ENCODE measurements around the gene CYP1A1.
"Not testable (repeated sequence)": the region's sequence is repeated elsewhere in the genome, so short reads cannot be mapped to it uniquely, and the experiment has no call there.

CYP1A1 gene

DNA sequence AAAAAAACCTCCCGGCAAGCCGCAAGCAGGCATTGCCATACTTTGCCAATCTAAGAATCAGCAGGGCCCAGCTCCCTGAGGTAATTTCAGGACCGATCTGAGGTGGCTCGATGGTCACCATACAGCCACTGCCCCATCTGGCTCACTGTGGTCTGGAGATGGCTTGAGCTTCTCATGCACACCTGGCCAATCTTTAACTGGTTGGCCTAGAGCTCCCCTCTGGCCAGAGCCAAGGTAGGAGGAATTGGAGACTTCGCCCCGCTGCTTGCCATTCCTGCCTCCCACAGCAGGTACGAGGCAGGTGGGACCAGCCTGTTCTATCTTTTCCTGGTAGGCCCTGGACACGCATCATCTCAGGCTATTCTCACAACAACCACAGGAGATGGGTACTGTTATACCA, 33.4 kb upstream of the CYP1A1 start:
- TF ChIP-seq POLR2AphosphoS5 (IDR thresholded peaks at IDR 0.05; ENCODE audit: low read depth, low read length) (no peak), TAF1 (IDR thresholded peaks at IDR 0.05; ENCODE audit: borderline replicate concordance, low read depth, low read length) (no peak), POLR2A (IDR thresholded peaks at IDR 0.05; ENCODE audit: low read depth, low read length) (no peak)
- DNase-seq (ENCODE audit: insufficient read length) (no peak), FAIRE-seq (no peak)

DNA sequence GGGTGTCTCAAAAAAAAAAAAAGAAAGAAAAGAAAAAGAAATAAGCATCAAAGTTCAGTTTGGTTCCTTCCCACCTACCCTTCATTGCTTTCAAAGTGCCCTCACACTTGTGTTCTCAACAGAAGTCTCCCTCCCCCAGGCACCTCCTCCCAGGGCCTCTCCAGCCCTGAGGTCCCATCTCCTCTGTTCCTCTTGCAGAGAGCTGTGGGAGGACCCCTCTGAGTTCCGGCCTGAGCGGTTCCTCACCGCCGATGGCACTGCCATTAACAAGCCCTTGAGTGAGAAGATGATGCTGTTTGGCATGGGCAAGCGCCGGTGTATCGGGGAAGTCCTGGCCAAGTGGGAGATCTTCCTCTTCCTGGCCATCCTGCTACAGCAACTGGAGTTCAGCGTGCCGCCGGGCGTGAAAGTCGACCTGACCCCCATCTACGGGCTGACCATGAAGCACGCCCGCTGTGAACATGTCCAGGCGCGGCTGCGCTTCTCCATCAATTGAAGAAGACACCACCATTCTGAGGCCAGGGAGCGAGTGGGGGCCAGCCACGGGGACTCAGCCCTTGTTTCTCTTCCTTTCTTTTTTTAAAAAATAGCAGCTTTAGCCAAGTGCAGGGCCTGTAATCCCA, 29.4 kb upstream of the CYP1A1 start:
- no peak for FAIRE-seq
- DNase-seq (ENCODE audit: insufficient read length) = no peak
- TF ChIP-seq POLR2A (IDR thresholded peaks at IDR 0.05; ENCODE audit: low read depth, low read length) = no peak
- TF ChIP-seq TAF1 (IDR thresholded peaks at IDR 0.05; ENCODE audit: borderline replicate concordance, low read depth, low read length) = no peak
- TF ChIP-seq POLR2AphosphoS5 (IDR thresholded peaks at IDR 0.05; ENCODE audit: low read depth, low read length) = no peak

- peak; percentile 5 for FAIRE-seq
- TF ChIP-seq TAF1 (IDR thresholded peaks at IDR 0.05; ENCODE audit: borderline replicate concordance, low read depth, low read length) (no peak), POLR2AphosphoS5 (IDR thresholded peaks at IDR 0.05; ENCODE audit: low read depth, low read length) (no peak), POLR2A (IDR thresholded peaks at IDR 0.05; ENCODE audit: low read depth, low read length) (no peak)
- no peak for DNase-seq (ENCODE audit: insufficient read length)
These were observed 27.2 kb upstream of the CYP1A1 start for GRCh38 chr15:74752531-74752930.

DNA sequence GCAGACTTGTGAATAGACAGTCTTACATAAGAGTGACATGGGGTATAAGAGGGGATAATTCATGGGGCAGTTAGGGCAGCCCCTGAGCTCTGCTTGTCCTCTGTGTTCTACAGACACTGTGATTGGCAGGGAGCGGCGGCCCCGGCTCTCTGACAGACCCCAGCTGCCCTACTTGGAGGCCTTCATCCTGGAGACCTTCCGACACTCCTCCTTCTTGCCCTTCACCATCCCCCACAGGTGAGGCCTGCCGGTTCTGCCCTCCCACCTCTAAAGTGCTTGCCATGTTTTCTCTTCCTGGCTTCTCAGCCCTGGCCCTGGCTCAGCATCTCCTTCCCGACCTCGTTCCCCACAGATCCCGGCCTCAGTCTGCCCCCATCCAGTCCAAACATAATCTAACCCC, 26.7 kb upstream of the CYP1A1 start:
- TF ChIP-seq POLR2A (IDR thresholded peaks at IDR 0.05; ENCODE audit: low read depth, low read length) = no peak
- TF ChIP-seq POLR2AphosphoS5 (IDR thresholded peaks at IDR 0.05; ENCODE audit: low read depth, low read length) = no peak
- TF ChIP-seq TAF1 (IDR thresholded peaks at IDR 0.05; ENCODE audit: borderline replicate concordance, low read depth, low read length) = no peak
- FAIRE-seq (no peak), DNase-seq (ENCODE audit: insufficient read length) (no peak)

GRCh38 chr15:74750751-74751150, 25.4 kb upstream of the CYP1A1 start:
- FAIRE-seq = no peak
- TF ChIP-seq POLR2A (IDR thresholded peaks at IDR 0.05; ENCODE audit: low read depth, low read length) = no peak
- DNase-seq (ENCODE audit: insufficient read length) = no peak

- FAIRE-seq (no peak), DNase-seq (ENCODE audit: insufficient read length) (no peak)
- no peak for TF ChIP-seq POLR2A (IDR thresholded peaks at IDR 0.05; ENCODE audit: low read depth, low read length)
- no peak for TF ChIP-seq POLR2AphosphoS5 (IDR thresholded peaks at IDR 0.05; ENCODE audit: low read depth, low read length)
- TF ChIP-seq TAF1 (IDR thresholded peaks at IDR 0.05; ENCODE audit: borderline replicate concordance, low read depth, low read length) = no peak
These were observed 24.5 kb upstream of the CYP1A1 start for GRCh38 chr15:74749832-74750231.

- DNase-seq (ENCODE audit: insufficient read length) (no peak), FAIRE-seq (no peak)
- TF ChIP-seq POLR2AphosphoS5 (IDR thresholded peaks at IDR 0.05; ENCODE audit: low read depth, low read length) = no peak
- TF ChIP-seq POLR2A (IDR thresholded peaks at IDR 0.05; ENCODE audit: low read depth, low read length) = no peak
These were observed 23.1 kb upstream of the CYP1A1 start, which contains the start of gene CYP1A2 for GRCh38 chr15:74748322-74748946. TSS of gene CYP1A2 (plus strand) at chr15:74748845. CDS start at chr15:74749739, 894 bp downstream.

DNA sequence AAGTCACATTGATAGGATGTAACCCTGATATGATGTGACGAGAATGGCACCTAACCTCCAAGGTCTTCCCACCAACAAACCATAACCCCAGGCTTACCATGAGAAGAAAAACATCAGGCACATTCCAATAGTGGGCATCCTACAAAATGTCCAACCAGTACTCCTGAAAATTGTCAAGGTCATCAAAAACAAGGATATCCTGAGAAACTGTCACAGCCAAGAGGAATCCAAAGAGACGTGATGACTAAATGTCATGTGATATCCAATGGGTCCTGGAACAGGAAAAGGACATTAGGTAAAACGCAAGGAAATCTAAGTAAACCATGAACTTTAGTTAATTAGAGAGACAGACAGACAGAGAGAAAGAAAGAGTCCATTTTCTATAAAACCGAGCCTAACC, 21.1 kb upstream of the CYP1A1 start:
- TF ChIP-seq POLR2AphosphoS5 (IDR thresholded peaks at IDR 0.05; ENCODE audit: low read depth, low read length) (no peak), TAF1 (IDR thresholded peaks at IDR 0.05; ENCODE audit: borderline replicate concordance, low read depth, low read length) (no peak), POLR2A (IDR thresholded peaks at IDR 0.05; ENCODE audit: low read depth, low read length) (no peak)
- FAIRE-seq (no peak), DNase-seq (ENCODE audit: insufficient read length) (no peak)

- FAIRE-seq (no peak), DNase-seq (ENCODE audit: insufficient read length) (no peak)
- TF ChIP-seq TAF1 (IDR thresholded peaks at IDR 0.05; ENCODE audit: borderline replicate concordance, low read depth, low read length) (no peak), POLR2AphosphoS5 (IDR thresholded peaks at IDR 0.05; ENCODE audit: low read depth, low read length) (no peak), POLR2A (IDR thresholded peaks at IDR 0.05; ENCODE audit: low read depth, low read length) (no peak)
These were observed 17.1 kb upstream of the CYP1A1 start for GRCh38 chr15:74742422-74742821.

- DNase-seq (ENCODE audit: insufficient read length); FAIRE-seq: not testable (repeated sequence)
These were observed 12.9 kb upstream of the CYP1A1 start for GRCh38 chr15:74738239-74738638.

GRCh38 chr15:74735305-74735704, 10.0 kb upstream of the CYP1A1 start:
- no peak for TF ChIP-seq POLR2A (IDR thresholded peaks at IDR 0.05; ENCODE audit: low read depth, low read length)
- TF ChIP-seq POLR2AphosphoS5 (IDR thresholded peaks at IDR 0.05; ENCODE audit: low read depth, low read length) = no peak
- TF ChIP-seq TAF1 (IDR thresholded peaks at IDR 0.05; ENCODE audit: borderline replicate concordance, low read depth, low read length) = no peak
- FAIRE-seq (no peak), DNase-seq (ENCODE audit: insufficient read length) (no peak)

DNA sequence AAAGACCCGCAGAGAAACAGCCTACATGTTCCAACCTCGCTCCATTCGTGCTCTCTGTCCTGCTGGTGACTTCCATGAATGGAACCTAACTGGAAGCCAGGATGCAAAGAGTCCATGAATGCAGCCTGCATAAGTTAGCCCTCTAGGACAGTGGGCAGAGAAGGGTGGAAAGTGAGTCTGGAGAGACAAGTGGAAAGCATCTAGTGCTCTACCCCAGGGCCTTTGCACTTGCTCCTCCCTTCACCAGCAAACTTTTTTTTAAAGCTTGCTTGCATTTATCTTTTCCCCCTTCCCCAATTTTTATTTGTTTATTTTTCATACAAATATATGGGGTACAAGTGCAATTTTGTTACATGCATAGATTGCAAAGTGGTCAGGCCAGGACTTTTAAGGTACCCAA, 7.9 kb upstream of the CYP1A1 start:
- no peak for FAIRE-seq
- TF ChIP-seq POLR2AphosphoS5 (IDR thresholded peaks at IDR 0.05; ENCODE audit: low read depth, low read length) = no peak
- no peak for TF ChIP-seq TAF1 (IDR thresholded peaks at IDR 0.05; ENCODE audit: borderline replicate concordance, low read depth, low read length)
- no peak for TF ChIP-seq POLR2A (IDR thresholded peaks at IDR 0.05; ENCODE audit: low read depth, low read length)
- DNase-seq (ENCODE audit: insufficient read length) = no peak

DNA sequence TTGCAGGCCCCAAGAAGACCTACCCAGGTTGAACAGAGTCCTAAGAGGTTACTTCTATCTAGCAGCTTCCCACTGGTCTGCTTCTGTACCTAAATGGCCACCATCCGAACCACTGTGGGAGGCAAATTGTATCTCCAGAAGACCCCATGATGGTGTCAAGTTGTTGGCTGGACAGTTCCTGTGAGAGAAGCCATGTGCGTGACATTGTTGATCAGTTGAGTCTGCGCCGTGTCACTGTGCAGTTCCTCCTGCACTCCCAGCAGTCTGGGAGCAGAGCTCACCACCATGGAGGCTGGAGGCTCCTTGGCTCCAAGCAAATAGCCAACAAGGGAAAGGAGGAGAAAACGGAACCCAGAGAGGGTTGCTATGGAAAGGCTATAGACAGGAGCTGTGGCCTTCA, 7.5 kb upstream of the CYP1A1 start:
- no peak for DNase-seq (ENCODE audit: insufficient read length)

More for the DNA sequence above, 7.5 kb upstream of the CYP1A1 start:
- no peak for TF ChIP-seq POLR2A (IDR thresholded peaks at IDR 0.05; ENCODE audit: low read depth, low read length)
- no peak for TF ChIP-seq TAF1 (IDR thresholded peaks at IDR 0.05; ENCODE audit: borderline replicate concordance, low read depth, low read length)
- TF ChIP-seq POLR2AphosphoS5 (IDR thresholded peaks at IDR 0.05; ENCODE audit: low read depth, low read length) = no peak
- FAIRE-seq = no peak

All from GM12892 (cell line).